Measurements from ENCODE around the gene RNASE9. TPM values are rescaled to one million over a fixed set of nuclear protein-coding genes. Genes with fewer than 3 reads are reported as not detected.
A peak's percentile ranks its signal among the peaks of the same experiment; 100 is the strongest.

RNASE9 gene
- total and polyA plus RNA-seq, 2 experiments from 2014 or later = 0.24 TPM; not detected in 1

GRCh38 chr14:20583908-20584307, 23.1 kb upstream of the RNASE9 start:
- ATAC-seq = no peak
- Histone ChIP-seq H3K9me2 (ENCODE audit: insufficient read depth) (peaks cover 3% of the 10 kb centered on the region), H3K36me3 (ENCODE audit: insufficient read depth) (no peaks in the 10 kb centered on the region), H4K20me1 (replicated peaks; ENCODE audit: insufficient read depth) (no peaks in the 10 kb centered on the region), H3F3A (replicated peaks; ENCODE audit: low read depth) (no peaks in the 10 kb centered on the region), H3K4me1 (ENCODE audit: insufficient read depth) (peaks cover 57% of the 10 kb centered on the region), H3K27me3 (ENCODE audit: insufficient read depth) (no peaks in the 10 kb centered on the region), H3K4me3 (no peak overlapping the region), H3K79me2 (replicated peaks; ENCODE audit: insufficient read depth) (no peaks in the 10 kb centered on the region), H2AFZ (no peak overlapping the region), H3K4me2 (peak overlapping the region; percentile 41; the same call in 1 of the 2 replicates), H3K27ac (ENCODE audit: low read depth) (no peak overlapping the region)
- Mint-ChIP-seq H3K27me3 (ENCODE audit: insufficient read depth, low read depth, poor library complexity) (peaks cover under 1% of the 10 kb centered on the region), H3K4me3 (no peak overlapping the region), H3K4me1 (peaks cover 51% of the 10 kb centered on the region), H3K9me3 (no peaks in the 10 kb centered on the region), H3K36me3 (ENCODE audit: low read depth) (no peaks in the 10 kb centered on the region), H3K27ac (peak overlapping the region; percentile 83)
- TF ChIP-seq ETS1 (IDR thresholded peaks at IDR 0.05) = no peak
- TF ChIP-seq ZNF114 (CRISPR knock-in tag; IDR thresholded peaks at IDR 0.05) = no peak
- no peak for TF ChIP-seq CREB1 (CRISPR knock-in tag; IDR thresholded peaks at IDR 0.05; ENCODE audit: low read depth)
- TF ChIP-seq EZH2 (IDR thresholded peaks at IDR 0.05; ENCODE audit: low read depth, unreplicated experiment) = no peak
- TF ChIP-seq CTCF (conservative IDR thresholded peaks at IDR 0.05; ENCODE audit: low read depth in 2 of 2) = no peak
- TF ChIP-seq NANOG (IDR thresholded peaks at IDR 0.05; ENCODE audit: borderline replicate concordance) = no peak
- TF ChIP-seq EZH2phosphoT487 (IDR thresholded peaks at IDR 0.05; ENCODE audit: unreplicated experiment) = no peak
- TF ChIP-seq REST (IDR thresholded peaks at IDR 0.05; ENCODE audit: unreplicated experiment) = no peak
- no peak for TF ChIP-seq ZNF331 (CRISPR knock-in tag; IDR thresholded peaks at IDR 0.05; ENCODE audit: low read depth)
- no peak for DNase-seq (ENCODE audit: low spot score)

GRCh38 chr14:20583142-20583541, 22.3 kb upstream of the RNASE9 start:
- H3K27ac ChIP-seq (ENCODE audit: low read depth) = no peak overlapping the region
- peaks cover 62% of the 10 kb centered on the region for H3K4me1 ChIP-seq (ENCODE audit: insufficient read depth)
- Mint-ChIP-seq H3K27ac (0 out of 2 replicates have a peak overlapping the region, but pooled peaks have one; percentile 83), H3K9me3 (no peaks in the 10 kb centered on the region), H3K36me3 (ENCODE audit: low read depth) (no peaks in the 10 kb centered on the region), H3K4me1 (peaks cover 59% of the 10 kb centered on the region), H3K4me3 (no peak overlapping the region), H3K27me3 (ENCODE audit: insufficient read depth, low read depth, poor library complexity) (peaks cover 1% of the 10 kb centered on the region)
- no peak overlapping the region for H3K4me3 ChIP-seq
- no peaks in the 10 kb centered on the region for H3K36me3 ChIP-seq (ENCODE audit: insufficient read depth)
- DNase-seq (ENCODE audit: low spot score) = no peak
- H3K79me2 ChIP-seq (replicated peaks; ENCODE audit: insufficient read depth) = no peaks in the 10 kb centered on the region
- no peak for ATAC-seq
- no peaks in the 10 kb centered on the region for H3K27me3 ChIP-seq (ENCODE audit: insufficient read depth)
- H2AFZ ChIP-seq = no peak overlapping the region
- no peaks in the 10 kb centered on the region for H4K20me1 ChIP-seq (replicated peaks; ENCODE audit: insufficient read depth)
- TF ChIP-seq CREB1 (CRISPR knock-in tag; IDR thresholded peaks at IDR 0.05; ENCODE audit: low read depth) (no peak), REST (IDR thresholded peaks at IDR 0.05; ENCODE audit: unreplicated experiment) (no peak), ZNF331 (CRISPR knock-in tag; IDR thresholded peaks at IDR 0.05; ENCODE audit: low read depth) (no peak), ZNF114 (CRISPR knock-in tag; IDR thresholded peaks at IDR 0.05) (no peak), EZH2 (IDR thresholded peaks at IDR 0.05; ENCODE audit: low read depth, unreplicated experiment) (no peak), POLR2AphosphoS5 (IDR thresholded peaks at IDR 0.05; ENCODE audit: low read depth) (no peak)
- no peaks in the 10 kb centered on the region for H3F3A ChIP-seq (replicated peaks; ENCODE audit: low read depth)
- H3K4me2 ChIP-seq = peak overlapping the region; percentile 51
- peaks cover 3% of the 10 kb centered on the region for H3K9me2 ChIP-seq (ENCODE audit: insufficient read depth)

Measured in GM23338 (cell line).